HUES48 (cell line): ENCODE data around the gene LRRIQ4.
A peak's percentile ranks its signal among the peaks of the same experiment; 100 is the strongest.

ENCODE experiments used
- H3K27ac ChIP-seq: one replicate; pipeline ENCODE4 v1.7.0; 2013; ENCODE audit warnings: low read depth, low read length, inconsistent platforms
- H3K27me3 ChIP-seq: 2 replicates; pipeline ENCODE4 v1.6.1; 2013; ENCODE audit warnings: mild to moderate bottlenecking, low read length; ENCODE audit not compliant: control insufficient read depth, insufficient read depth
- H3K36me3 ChIP-seq: 2 replicates; pipeline ENCODE4 v1.6.1; 2013; ENCODE audit warnings: low read length; ENCODE audit not compliant: control insufficient read depth, insufficient read depth
- H3K4me1 ChIP-seq: 2 replicates; pipeline ENCODE4 v1.6.1; 2013; ENCODE audit warnings: mild to moderate bottlenecking, low read length; ENCODE audit not compliant: control insufficient read depth, insufficient read depth
- H3K4me3 ChIP-seq: 2 replicates; pipeline ENCODE4 v1.5.1; 2013; ENCODE audit warnings: mild to moderate bottlenecking, low read depth, low read length
- H3K9ac ChIP-seq: 2 replicates; pipeline ENCODE4 v1.6.1; 2013; ENCODE audit warnings: mild to moderate bottlenecking, low read depth, low read length, moderate library complexity
- H3K9me3 ChIP-seq: 2 replicates; pipeline ENCODE4 v1.6.1; 2013; ENCODE audit warnings: low read length; ENCODE audit not compliant: control insufficient read depth, insufficient read depth

LRRIQ4 gene

DNA sequence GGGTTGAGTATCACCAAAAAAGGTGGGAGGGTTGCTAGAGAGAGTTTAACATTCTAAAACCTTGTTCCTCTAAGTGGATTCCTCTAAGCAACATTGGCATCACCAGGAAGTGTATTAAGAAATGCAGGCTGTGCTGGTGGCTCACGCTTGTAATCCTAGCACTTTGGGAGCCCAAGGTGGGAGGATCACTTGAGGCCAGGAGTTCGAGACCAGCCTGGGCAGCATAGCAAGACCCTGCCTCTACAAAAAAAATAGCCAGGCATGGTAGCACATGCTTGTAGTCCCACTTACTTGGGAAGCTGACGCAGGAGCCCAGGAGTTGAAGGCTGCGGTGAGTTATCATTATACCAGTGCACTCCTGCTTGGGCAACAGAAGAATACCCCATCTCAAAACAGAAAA is 34.8 kb upstream of the LRRIQ4 start:
- H3K9ac ChIP-seq: no peak overlapping the region
- no peaks in the 10 kb centered on the region for H3K9me3 ChIP-seq
- no peak overlapping the region for H3K4me3 ChIP-seq
- no peak overlapping the region for H3K27ac ChIP-seq
- peaks cover 23% of the 10 kb centered on the region for H3K4me1 ChIP-seq
- peaks cover 83% of the 10 kb centered on the region for H3K36me3 ChIP-seq
- H3K27me3 ChIP-seq: no peaks in the 10 kb centered on the region

GRCh38 chr3:169780742-169781141 is 31.9 kb upstream of the LRRIQ4 start:
- peaks cover 7% of the 10 kb centered on the region for H3K4me1 ChIP-seq
- no peaks in the 10 kb centered on the region for H3K27me3 ChIP-seq
- no peaks in the 10 kb centered on the region for H3K9me3 ChIP-seq
- H3K36me3 ChIP-seq: peaks cover 96% of the 10 kb centered on the region
- no peak overlapping the region for H3K27ac ChIP-seq
- no peak overlapping the region for H3K4me3 ChIP-seq
- no peak overlapping the region for H3K9ac ChIP-seq

DNA sequence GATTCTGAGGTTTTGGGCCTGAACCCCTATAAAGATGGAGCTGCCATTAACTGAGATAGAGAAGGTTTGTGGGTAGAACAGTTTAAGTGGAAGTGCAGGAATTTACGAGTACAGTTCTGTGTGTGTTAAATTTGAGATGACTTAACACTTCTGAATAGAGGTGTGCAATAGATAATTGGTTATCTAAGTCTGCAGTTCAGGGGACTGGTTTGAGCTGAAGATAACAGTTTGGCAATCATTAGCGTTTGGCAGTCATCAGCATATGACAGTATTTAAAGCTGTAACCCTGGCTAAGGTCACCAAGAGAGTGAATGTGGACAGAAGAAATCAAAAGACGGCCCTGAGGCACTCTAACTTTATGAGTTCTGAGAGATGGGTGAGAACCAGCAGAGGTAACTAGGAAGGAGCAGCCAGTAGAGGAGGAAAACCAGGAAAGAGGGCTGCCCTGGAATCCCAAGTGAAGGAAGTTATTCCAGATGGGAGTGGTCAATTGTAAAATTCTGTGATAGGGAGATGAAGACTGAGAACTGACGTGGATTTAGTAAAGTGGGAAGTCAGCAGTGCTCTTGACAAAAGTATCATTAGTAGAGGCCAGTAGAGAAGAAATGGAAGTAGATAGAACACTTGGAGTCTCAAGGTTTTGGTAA is 31.3 kb upstream of the LRRIQ4 start:
- Histone ChIP-seq H3K9ac (no peak overlapping the region), H3K9me3 (no peaks in the 10 kb centered on the region), H3K27ac (no peak overlapping the region), H3K4me1 (peaks cover under 1% of the 10 kb centered on the region; the same call in 1 of the 2 replicates), H3K4me3 (no peak overlapping the region), H3K36me3 (peaks cover 98% of the 10 kb centered on the region), H3K27me3 (no peaks in the 10 kb centered on the region)

DNA sequence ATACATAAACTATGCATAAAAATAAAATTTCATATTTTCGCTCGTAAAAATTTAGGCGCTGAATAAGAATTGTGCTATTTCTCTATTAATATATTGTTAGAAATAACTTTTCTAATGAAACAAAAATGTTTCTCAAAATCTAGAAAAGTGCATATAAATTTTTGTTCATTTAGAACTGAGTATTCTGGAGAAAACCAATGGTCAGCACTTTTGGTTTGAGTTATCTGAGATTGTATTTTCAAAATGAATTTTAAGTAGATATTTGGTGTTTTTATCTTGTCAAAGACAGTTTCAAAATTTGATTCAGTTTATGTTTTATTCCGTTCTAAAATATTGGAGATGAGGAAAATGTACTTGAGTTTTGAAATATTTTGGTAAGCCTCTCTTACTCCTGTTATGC is 25.6 kb upstream of the LRRIQ4 start:
- no peaks in the 10 kb centered on the region for H3K27me3 ChIP-seq
- H3K9ac ChIP-seq: no peak overlapping the region
- no peaks in the 10 kb centered on the region for H3K9me3 ChIP-seq
- H3K4me3 ChIP-seq: no peak overlapping the region
- H3K36me3 ChIP-seq: peaks cover 82% of the 10 kb centered on the region
- no peaks in the 10 kb centered on the region for H3K4me1 ChIP-seq
- H3K27ac ChIP-seq: no peak overlapping the region

DNA sequence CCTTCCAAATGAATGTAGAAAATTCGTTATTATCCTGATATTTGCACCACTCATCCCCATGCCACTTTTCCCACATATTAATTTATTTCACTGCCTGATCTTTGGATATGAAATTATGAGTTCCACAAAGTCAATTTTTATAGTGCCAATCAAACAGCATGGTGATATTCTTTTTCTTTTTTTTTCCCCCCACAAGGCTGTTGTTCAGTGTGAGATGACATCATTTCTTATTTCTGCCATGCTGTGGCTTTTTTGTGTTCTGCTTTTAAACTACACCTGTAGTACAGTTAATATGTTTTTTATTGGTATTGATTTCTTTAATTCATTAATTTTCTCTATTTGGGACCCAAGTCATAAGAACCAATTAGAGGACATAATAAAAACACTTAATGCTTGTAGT is 24.9 kb upstream of the LRRIQ4 start:
- Histone ChIP-seq H3K27me3 (no peaks in the 10 kb centered on the region), H3K4me1 (no peaks in the 10 kb centered on the region), H3K9ac (no peak overlapping the region), H3K36me3 (peaks cover 78% of the 10 kb centered on the region), H3K27ac (no peak overlapping the region), H3K9me3 (no peaks in the 10 kb centered on the region), H3K4me3 (no peak overlapping the region)

DNA sequence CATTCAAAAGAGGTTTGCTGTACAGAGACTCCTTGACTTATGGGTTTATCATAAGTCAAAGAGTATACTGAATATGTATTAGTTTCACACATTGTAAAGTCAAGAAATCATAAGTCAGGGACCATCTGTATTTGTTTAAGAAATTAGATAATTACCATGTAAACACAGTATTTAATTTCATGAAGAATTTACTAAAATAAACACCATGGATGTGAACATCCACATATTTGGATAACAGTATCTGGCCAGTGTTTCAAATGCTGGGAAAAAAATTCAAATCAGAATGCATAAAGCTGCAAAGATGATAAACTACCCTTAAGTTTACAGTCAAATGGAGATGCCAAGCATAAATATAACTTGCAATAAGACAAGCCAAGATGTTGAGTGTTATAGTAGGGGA is 22.5 kb upstream of the LRRIQ4 start:
- Histone ChIP-seq H3K4me1 (no peaks in the 10 kb centered on the region), H3K4me3 (no peak overlapping the region), H3K36me3 (peaks cover 61% of the 10 kb centered on the region), H3K27ac (peak overlapping the region; percentile 59), H3K9me3 (no peaks in the 10 kb centered on the region), H3K27me3 (no peaks in the 10 kb centered on the region), H3K9ac (no peak overlapping the region)

DNA sequence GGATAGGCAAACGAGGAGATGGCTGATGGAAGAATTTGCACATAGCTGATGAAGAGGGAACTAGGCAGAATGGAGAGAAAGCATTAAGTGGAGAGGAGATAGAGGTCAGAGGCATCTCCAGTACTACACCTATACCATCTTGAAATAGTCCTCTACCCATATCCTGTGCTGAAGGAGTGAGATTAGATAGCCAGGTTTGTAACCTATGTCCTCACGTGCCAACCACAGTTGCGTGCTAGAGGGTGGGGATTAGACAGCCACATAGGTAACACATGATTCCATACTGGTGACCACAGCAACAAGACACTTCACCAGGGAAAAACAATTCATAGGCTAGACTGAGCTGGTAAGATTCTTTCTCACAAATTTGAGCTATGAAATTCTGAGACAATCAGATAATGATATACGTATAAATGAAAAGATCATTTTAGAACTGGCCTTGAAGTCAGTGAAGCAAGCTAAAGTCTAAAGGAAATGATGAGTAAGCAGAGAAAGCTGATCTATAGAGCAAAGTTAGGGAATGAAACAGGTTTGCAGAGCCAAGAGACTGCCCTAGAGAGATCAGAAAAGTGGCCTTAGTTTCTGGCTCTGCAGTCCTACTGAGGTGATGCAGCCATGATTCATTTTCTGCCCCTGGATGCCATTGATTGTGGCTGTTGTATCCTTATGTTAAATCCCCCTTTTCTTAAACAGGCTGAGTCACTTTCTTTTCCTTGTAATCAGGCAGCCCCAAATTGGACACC is 21.8 kb upstream of the LRRIQ4 start:
- Histone ChIP-seq H3K9me3 (no peaks in the 10 kb centered on the region), H3K4me1 (no peaks in the 10 kb centered on the region), H3K27me3 (no peaks in the 10 kb centered on the region), H3K36me3 (peaks cover 56% of the 10 kb centered on the region), H3K4me3 (no peak overlapping the region), H3K9ac (no peak overlapping the region), H3K27ac (peak overlapping the region; percentile 59)

GRCh38 chr3:169792359-169792758 is 20.3 kb upstream of the LRRIQ4 start:
- no peak overlapping the region for H3K4me3 ChIP-seq
- no peaks in the 10 kb centered on the region for H3K9me3 ChIP-seq
- no peak overlapping the region for H3K9ac ChIP-seq
- H3K36me3 ChIP-seq: peaks cover 47% of the 10 kb centered on the region
- H3K27me3 ChIP-seq: no peaks in the 10 kb centered on the region
- no peaks in the 10 kb centered on the region for H3K4me1 ChIP-seq
- H3K27ac ChIP-seq: no peak overlapping the region

DNA sequence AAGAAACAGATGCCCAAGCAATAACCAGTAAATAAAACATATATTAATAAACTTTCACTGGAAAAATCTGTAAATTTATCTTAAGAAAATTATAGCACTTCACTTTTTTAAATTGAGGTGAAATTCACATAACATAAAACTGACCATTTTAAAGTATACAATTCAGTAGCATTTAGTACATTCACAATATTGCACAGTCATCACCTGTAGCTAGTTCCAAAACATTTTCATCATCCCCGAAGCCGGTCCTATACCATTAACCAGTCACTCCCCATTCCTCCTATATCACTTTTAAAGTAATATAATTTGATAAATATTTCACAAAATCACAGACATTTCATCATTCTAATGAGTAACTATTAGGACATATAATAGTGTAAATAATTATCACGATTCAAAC is 8.0 kb upstream of the LRRIQ4 start:
- peaks cover 25% of the 10 kb centered on the region for H3K36me3 ChIP-seq
- H3K9ac ChIP-seq: no peak overlapping the region
- H3K4me1 ChIP-seq: no peaks in the 10 kb centered on the region
- no peak overlapping the region for H3K27ac ChIP-seq
- no peaks in the 10 kb centered on the region for H3K9me3 ChIP-seq
- no peaks in the 10 kb centered on the region for H3K27me3 ChIP-seq
- no peak overlapping the region for H3K4me3 ChIP-seq

DNA sequence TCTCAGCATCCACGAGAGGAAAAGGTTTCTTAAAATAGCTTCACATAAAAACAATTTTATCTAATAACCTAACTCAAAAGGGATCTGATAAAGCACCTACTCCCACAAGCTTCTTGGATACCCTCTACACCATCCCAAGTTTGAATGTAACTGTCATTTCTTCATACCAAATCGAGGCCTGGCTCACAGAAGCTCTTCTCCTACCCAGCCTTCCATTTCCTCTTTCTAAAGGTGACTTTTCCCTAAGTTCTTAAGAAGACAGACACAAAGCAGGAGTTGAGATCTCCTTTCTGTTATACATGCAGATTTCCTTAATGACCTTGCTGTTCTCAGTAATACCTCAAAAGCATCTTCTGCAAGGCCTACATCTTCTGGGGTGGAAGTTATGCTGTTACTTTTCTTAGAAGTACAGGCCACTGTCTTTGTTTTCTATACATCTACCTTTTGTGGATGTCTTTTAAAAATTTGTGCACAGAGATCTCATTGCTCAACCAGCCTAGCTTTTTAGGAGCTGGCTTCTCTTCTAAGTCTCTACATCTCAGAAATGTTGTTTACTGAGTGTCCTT is 3.4 kb upstream of the LRRIQ4 start:
- Histone ChIP-seq H3K9me3 (no peaks in the 10 kb centered on the region), H3K27me3 (peaks cover 7% of the 10 kb centered on the region; the same call in 1 of the 2 replicates), H3K4me1 (peaks cover 13% of the 10 kb centered on the region), H3K9ac (no peak overlapping the region), H3K4me3 (no peak overlapping the region), H3K36me3 (no peaks in the 10 kb centered on the region; the same call in 1 of the 2 replicates), H3K27ac (peak overlapping the region; percentile 1)
